Neural progenitor cell (in vitro differentiated cells): Measurements from ENCODE around the gene KCNA10. TPM values are rescaled to one million over a fixed set of nuclear protein-coding genes. Genes with fewer than 3 reads are reported as not detected.

ENCODE experiments used
- DNase-seq: peaks from one replicate; pipeline ENCODE4 v3.0.0-alpha.2; 2016; ENCODE audit warnings: low spot score
- H2AFZ ChIP-seq: fragments of 200-600 bp; sonication (generic); replicated peaks from 2 replicates; pipeline ENCODE4 v1.6.1; 2016; ENCODE audit warnings: antibody characterized with exemption
- H3F3A ChIP-seq: fragments of 200-600 bp; sonication (generic); 2 replicates; pipeline ENCODE4 v1.6.1; 2016; ENCODE audit warnings: antibody characterized with exemption, low read depth
- H3K27ac ChIP-seq: fragments of 200-600 bp; sonication (generic); 2 replicates; pipeline ENCODE4 v1.5.1; 2016; ENCODE audit warnings: mild to moderate bottlenecking
- H3K27me3 ChIP-seq: fragments of 200-600 bp; sonication (generic); 2 replicates; pipeline ENCODE4 v1.6.1; 2016; ENCODE audit warnings: mild to moderate bottlenecking, moderate library complexity
- H3K36me3 ChIP-seq: fragments of 200-600 bp; sonication (generic); 2 replicates; pipeline ENCODE4 v1.5.1; 2016
- H3K4me1 ChIP-seq: fragments of 200-600 bp; sonication (generic); 2 replicates; pipeline ENCODE4 v1.6.1; 2016; ENCODE audit warnings: mixed run types
- H3K4me2 ChIP-seq: fragments of 200-600 bp; sonication (generic); 2 replicates; pipeline ENCODE4 v1.6.1; 2016
- H3K4me3 ChIP-seq: fragments of 200-600 bp; sonication (generic); 2 replicates; pipeline ENCODE4 v1.5.1; 2016
- H3K79me2 ChIP-seq: fragments of 200-600 bp; sonication (generic); 2 replicates; pipeline ENCODE4 v1.6.1; 2016; ENCODE audit warnings: low read depth
- H3K9ac ChIP-seq: fragments of 200-600 bp; sonication (generic); 2 replicates; pipeline ENCODE4 v1.6.1; 2016
- H3K9me3 ChIP-seq: fragments of 200-600 bp; sonication (generic); 2 replicates; pipeline ENCODE4 v1.5.1; 2016; ENCODE audit warnings: low read depth
- H4K20me1 ChIP-seq: fragments of 200-600 bp; sonication (generic); 2 replicates; pipeline ENCODE4 v1.6.1; 2016; ENCODE audit warnings: low read depth
- H3K27ac Mint-ChIP-seq: 3 replicates; pipeline ENCODE4 v1.8.0; 2021; ENCODE audit warnings: mixed read lengths
- H3K27me3 Mint-ChIP-seq: 2 replicates; pipeline ENCODE4 v1.8.0; 2022; ENCODE audit warnings: low read depth, mild to moderate bottlenecking, inconsistent platforms, moderate library complexity, mixed read lengths; ENCODE audit not compliant: insufficient read depth
- H3K36me3 Mint-ChIP-seq: 3 replicates; pipeline ENCODE4 v1.8.0; 2021; ENCODE audit warnings: mixed read lengths
- H3K4me1 Mint-ChIP-seq: 3 replicates; pipeline ENCODE4 v1.8.0; 2021; ENCODE audit warnings: mixed read lengths
- H3K4me3 Mint-ChIP-seq: 3 replicates; pipeline ENCODE4 v1.8.0; 2021; ENCODE audit warnings: mild to moderate bottlenecking, moderate library complexity, mixed read lengths
- H3K9me3 Mint-ChIP-seq: 3 replicates; pipeline ENCODE4 v1.8.0; 2020; ENCODE audit warnings: mixed read lengths
- EZH2 ChIP-seq: fragments of 200-600 bp; sonication (generic); IDR thresholded peaks from 2 replicates; pipeline ENCODE4 v1.6.1; 2017; ENCODE audit warnings: antibody characterized with exemption, mild to moderate bottlenecking, moderate library complexity
- EZH2phosphoT487 ChIP-seq: fragments of 200-600 bp; sonication (generic); IDR thresholded peaks from 2 replicates; pipeline ENCODE4 v1.6.1; 2017; ENCODE audit warnings: antibody characterized with exemption
- total RNA-seq: library from RNA; depleted of rRNA; stranded (reverse); fragments of >200 nt; gene quantifications from 2 replicates; pipeline ENCODE4 v1.2.3, GENCODE V29; 2015; ENCODE audit warnings: low replicate concordance
- TF ChIP-seq, protein P1 (sequence below): fragments of 200-600 bp; sonication (generic); IDR thresholded peaks from 2 replicates; pipeline ENCODE4 v1.5.1; 2017; ENCODE audit warnings: antibody characterized with exemption, mild to moderate bottlenecking

KCNA10 gene
- total RNA-seq, 1 donor from 2014 or later: not detected

DNA sequence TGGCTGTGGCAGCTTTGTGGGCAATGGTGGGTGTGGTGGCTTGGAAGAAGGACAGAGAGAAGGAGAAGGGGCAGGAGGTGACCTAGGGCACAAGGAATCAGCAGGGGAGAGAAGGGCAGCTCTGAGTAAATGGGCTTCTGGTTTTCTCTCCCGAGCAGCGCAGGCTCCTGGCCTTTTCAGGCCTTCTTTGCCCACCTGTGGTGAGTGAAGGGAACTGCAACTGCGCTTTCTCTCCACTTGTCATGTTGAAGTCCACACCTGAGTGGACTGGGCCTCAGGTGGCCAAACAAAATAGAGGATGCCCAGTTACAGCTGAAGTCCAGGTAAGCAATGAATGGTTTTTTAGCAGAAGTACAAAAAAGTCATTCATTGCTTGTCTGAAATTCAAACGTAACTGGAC, 29.4 kb upstream of the KCNA10 start:
- Histone ChIP-seq H3K4me1 (no peaks in the 10 kb centered on the region), H3K9me3 (no peaks in the 10 kb centered on the region), H3K79me2 (no peaks in the 10 kb centered on the region), H3K27me3 (peaks cover 31% of the 10 kb centered on the region), H3K36me3 (no peaks in the 10 kb centered on the region), H3K4me3 (no peak overlapping the region), H3K4me2 (no peak overlapping the region), H4K20me1 (peaks cover 6% of the 10 kb centered on the region), H3K27ac (no peak overlapping the region), H2AFZ (no peak overlapping the region), H3K9ac (no peak overlapping the region), H3F3A (no peaks in the 10 kb centered on the region)
- Mint-ChIP-seq H3K4me3 (no peak overlapping the region), H3K27me3 (peaks cover 7% of the 10 kb centered on the region), H3K36me3 (no peaks in the 10 kb centered on the region), H3K4me1 (peaks cover 2% of the 10 kb centered on the region), H3K27ac (no peak overlapping the region), H3K9me3 (no peaks in the 10 kb centered on the region)
- peak; percentile 70 for DNase-seq
- TF ChIP-seq, protein P1, sequence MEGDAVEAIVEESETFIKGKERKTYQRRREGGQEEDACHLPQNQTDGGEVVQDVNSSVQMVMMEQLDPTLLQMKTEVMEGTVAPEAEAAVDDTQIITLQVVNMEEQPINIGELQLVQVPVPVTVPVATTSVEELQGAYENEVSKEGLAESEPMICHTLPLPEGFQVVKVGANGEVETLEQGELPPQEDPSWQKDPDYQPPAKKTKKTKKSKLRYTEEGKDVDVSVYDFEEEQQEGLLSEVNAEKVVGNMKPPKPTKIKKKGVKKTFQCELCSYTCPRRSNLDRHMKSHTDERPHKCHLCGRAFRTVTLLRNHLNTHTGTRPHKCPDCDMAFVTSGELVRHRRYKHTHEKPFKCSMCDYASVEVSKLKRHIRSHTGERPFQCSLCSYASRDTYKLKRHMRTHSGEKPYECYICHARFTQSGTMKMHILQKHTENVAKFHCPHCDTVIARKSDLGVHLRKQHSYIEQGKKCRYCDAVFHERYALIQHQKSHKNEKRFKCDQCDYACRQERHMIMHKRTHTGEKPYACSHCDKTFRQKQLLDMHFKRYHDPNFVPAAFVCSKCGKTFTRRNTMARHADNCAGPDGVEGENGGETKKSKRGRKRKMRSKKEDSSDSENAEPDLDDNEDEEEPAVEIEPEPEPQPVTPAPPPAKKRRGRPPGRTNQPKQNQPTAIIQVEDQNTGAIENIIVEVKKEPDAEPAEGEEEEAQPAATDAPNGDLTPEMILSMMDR: peak; percentile 51
- no peak for TF ChIP-seq EZH2phosphoT487

DNA sequence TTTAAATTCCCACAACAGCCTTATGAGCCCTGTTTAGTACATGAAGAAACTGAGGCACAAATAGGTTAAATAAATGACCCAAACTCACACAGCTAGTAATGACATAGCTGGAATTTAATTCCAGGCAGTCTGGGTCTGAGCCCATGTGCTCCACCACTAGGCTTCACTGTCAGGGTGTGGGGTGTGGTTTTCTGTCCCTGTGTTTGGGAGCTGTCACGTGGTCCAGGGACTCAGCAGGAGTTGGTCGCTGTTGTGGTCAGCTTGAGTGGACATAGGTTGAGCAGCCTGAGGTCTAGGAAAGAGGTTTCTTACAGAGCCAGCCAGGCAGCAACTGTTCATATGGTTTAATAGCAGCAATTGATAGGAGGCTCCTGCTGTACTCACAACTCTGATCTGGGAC, 28.0 kb upstream of the KCNA10 start:
- Mint-ChIP-seq H3K4me3 (no peak overlapping the region), H3K27me3 (peaks cover 7% of the 10 kb centered on the region)
- no peak for DNase-seq

DNA sequence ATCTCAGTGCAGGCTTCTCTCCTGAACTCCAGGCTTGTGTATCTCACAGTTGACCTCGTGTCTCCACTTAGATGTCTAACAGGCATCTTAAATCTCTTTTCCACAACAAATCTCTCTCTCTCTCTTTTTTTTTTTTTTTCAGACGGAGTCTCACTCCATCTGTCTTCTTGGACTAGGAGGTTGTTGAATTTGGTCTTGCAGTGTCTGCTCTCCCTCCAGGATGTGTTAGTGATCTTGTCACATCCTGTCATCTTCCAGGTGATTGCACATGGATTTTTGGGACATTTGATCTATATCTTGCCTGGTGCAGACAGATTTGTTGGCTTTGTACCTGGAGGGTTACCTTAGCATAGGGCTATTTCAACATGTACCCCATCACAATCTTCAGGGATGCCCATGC, 26.5 kb upstream of the KCNA10 start:
- no peaks in the 10 kb centered on the region for H3F3A ChIP-seq
- H3K27ac ChIP-seq: no peak overlapping the region
- no peaks in the 10 kb centered on the region for H3K9me3 ChIP-seq
- H3K4me3 ChIP-seq: no peak overlapping the region
- Mint-ChIP-seq H3K27me3 (peaks cover 2% of the 10 kb centered on the region), H3K4me3 (no peak overlapping the region), H3K4me1 (peaks cover 2% of the 10 kb centered on the region), H3K9me3 (no peaks in the 10 kb centered on the region), H3K36me3 (no peaks in the 10 kb centered on the region), H3K27ac (no peak overlapping the region)
- H3K27me3 ChIP-seq: peaks cover 11% of the 10 kb centered on the region
- no peaks in the 10 kb centered on the region for H3K79me2 ChIP-seq
- peaks cover 19% of the 10 kb centered on the region for H4K20me1 ChIP-seq
- H3K4me1 ChIP-seq: no peaks in the 10 kb centered on the region
- no peak overlapping the region for H3K9ac ChIP-seq
- TF ChIP-seq, protein P1: no peak
- TF ChIP-seq EZH2 (no peak), EZH2phosphoT487 (no peak)
- DNase-seq: no peak
- no peak overlapping the region for H2AFZ ChIP-seq
- H3K4me2 ChIP-seq: no peak overlapping the region
- H3K36me3 ChIP-seq: no peaks in the 10 kb centered on the region

More for the DNA sequence above, 28.0 kb upstream of the KCNA10 start:
- Histone ChIP-seq H3K4me1 (no peaks in the 10 kb centered on the region), H3K9ac (no peak overlapping the region), H2AFZ (no peak overlapping the region), H3F3A (no peaks in the 10 kb centered on the region), H3K9me3 (no peaks in the 10 kb centered on the region), H3K27me3 (peaks cover 18% of the 10 kb centered on the region), H3K36me3 (no peaks in the 10 kb centered on the region), H3K79me2 (no peaks in the 10 kb centered on the region), H3K27ac (no peak overlapping the region), H3K4me3 (no peak overlapping the region), H4K20me1 (peaks cover 16% of the 10 kb centered on the region), H3K4me2 (no peak overlapping the region)
- TF ChIP-seq EZH2phosphoT487 (no peak), EZH2 (no peak)
- TF ChIP-seq, protein P1: no peak
- Mint-ChIP-seq H3K36me3 (no peaks in the 10 kb centered on the region), H3K27ac (no peak overlapping the region), H3K9me3 (no peaks in the 10 kb centered on the region), H3K4me1 (peaks cover 2% of the 10 kb centered on the region)
